Ishikawa (cell line): ENCODE results near the gene ARHGEF17.

Experiments
- CEBPB ChIP-seq: IDR thresholded peaks from 2 replicates; pipeline ENCODE4 v1.6.1; 2012
- CREB1 ChIP-seq: IDR thresholded peaks from 2 replicates; pipeline ENCODE4 v1.6.1; 2012; ENCODE audit warnings: low read depth
- EGR1 ChIP-seq: IDR thresholded peaks from 2 replicates; pipeline ENCODE4 v1.6.1; 2012
- EP300 ChIP-seq: IDR thresholded peaks from 2 replicates; pipeline ENCODE4 v1.6.1; 2012; ENCODE audit warnings: borderline replicate concordance
- FOXM1 ChIP-seq: IDR thresholded peaks from 2 replicates; pipeline ENCODE4 v1.6.1; 2012; ENCODE audit warnings: low read depth, borderline replicate concordance
- NFIC ChIP-seq: IDR thresholded peaks from 2 replicates; pipeline ENCODE4 v1.6.1; 2012
- RAD21 ChIP-seq: IDR thresholded peaks from 2 replicates; pipeline ENCODE4 v1.6.1; 2012; ENCODE audit warnings: low read depth
- TAF1 ChIP-seq: IDR thresholded peaks from 2 replicates; pipeline ENCODE4 v1.6.1; 2012; ENCODE audit warnings: low read depth, mild to moderate bottlenecking
- TCF12 ChIP-seq: IDR thresholded peaks from 2 replicates; pipeline ENCODE4 v1.6.1; 2012; ENCODE audit warnings: low read depth
- TEAD4 ChIP-seq: IDR thresholded peaks from 2 replicates; pipeline ENCODE4 v1.6.1; 2012
- YY1 ChIP-seq: IDR thresholded peaks from 2 replicates; pipeline ENCODE4 v1.6.1; 2012; ENCODE audit warnings: low read depth
- ZBTB7A ChIP-seq: IDR thresholded peaks from 2 replicates; pipeline ENCODE4 v1.6.1; 2012; ENCODE audit warnings: low read depth
- TF ChIP-seq, protein P1 (sequence below): IDR thresholded peaks from 2 replicates; pipeline ENCODE4 v1.6.1; 2012
- TF ChIP-seq, protein P2 (sequence below): IDR thresholded peaks from 2 replicates; pipeline ENCODE4 v1.6.1; 2012; ENCODE audit warnings: low read depth, mild to moderate bottlenecking
- TF ChIP-seq, protein P3 (sequence below): IDR thresholded peaks from 2 replicates; pipeline ENCODE4 v1.6.1; 2012

ARHGEF17 gene

DNA sequence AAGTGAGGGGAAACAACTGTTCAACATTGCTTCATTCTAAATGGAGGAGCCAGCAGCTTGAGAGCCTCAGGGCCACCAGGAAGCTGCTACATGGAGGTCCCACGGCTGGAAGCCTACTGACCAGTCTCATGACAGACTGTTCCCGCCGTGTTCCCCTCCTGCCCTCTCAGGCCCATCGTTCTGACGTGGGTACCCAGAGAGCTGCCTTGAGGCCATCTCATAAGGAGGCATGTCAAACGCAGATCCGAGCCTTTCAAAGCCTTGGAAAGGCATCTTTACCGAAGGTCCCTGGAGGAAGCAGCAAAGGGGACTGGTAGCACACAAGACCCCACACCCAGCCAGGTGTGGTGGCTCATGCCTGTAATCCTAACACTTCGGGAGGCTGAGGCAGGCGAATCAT, 8.3 kb upstream of the ARHGEF17 start:
- TF ChIP-seq YY1: no peak
- no peak for TF ChIP-seq RAD21
- TF ChIP-seq, protein P1, sequence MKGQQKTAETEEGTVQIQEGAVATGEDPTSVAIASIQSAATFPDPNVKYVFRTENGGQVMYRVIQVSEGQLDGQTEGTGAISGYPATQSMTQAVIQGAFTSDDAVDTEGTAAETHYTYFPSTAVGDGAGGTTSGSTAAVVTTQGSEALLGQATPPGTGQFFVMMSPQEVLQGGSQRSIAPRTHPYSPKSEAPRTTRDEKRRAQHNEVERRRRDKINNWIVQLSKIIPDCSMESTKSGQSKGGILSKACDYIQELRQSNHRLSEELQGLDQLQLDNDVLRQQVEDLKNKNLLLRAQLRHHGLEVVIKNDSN: no peak
- TF ChIP-seq, protein P2, sequence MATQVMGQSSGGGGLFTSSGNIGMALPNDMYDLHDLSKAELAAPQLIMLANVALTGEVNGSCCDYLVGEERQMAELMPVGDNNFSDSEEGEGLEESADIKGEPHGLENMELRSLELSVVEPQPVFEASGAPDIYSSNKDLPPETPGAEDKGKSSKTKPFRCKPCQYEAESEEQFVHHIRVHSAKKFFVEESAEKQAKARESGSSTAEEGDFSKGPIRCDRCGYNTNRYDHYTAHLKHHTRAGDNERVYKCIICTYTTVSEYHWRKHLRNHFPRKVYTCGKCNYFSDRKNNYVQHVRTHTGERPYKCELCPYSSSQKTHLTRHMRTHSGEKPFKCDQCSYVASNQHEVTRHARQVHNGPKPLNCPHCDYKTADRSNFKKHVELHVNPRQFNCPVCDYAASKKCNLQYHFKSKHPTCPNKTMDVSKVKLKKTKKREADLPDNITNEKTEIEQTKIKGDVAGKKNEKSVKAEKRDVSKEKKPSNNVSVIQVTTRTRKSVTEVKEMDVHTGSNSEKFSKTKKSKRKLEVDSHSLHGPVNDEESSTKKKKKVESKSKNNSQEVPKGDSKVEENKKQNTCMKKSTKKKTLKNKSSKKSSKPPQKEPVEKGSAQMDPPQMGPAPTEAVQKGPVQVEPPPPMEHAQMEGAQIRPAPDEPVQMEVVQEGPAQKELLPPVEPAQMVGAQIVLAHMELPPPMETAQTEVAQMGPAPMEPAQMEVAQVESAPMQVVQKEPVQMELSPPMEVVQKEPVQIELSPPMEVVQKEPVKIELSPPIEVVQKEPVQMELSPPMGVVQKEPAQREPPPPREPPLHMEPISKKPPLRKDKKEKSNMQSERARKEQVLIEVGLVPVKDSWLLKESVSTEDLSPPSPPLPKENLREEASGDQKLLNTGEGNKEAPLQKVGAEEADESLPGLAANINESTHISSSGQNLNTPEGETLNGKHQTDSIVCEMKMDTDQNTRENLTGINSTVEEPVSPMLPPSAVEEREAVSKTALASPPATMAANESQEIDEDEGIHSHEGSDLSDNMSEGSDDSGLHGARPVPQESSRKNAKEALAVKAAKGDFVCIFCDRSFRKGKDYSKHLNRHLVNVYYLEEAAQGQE: no peak
- no peak for TF ChIP-seq CREB1
- no peak for TF ChIP-seq NFIC
- TF ChIP-seq TAF1: no peak
- no peak for TF ChIP-seq ZBTB7A

DNA sequence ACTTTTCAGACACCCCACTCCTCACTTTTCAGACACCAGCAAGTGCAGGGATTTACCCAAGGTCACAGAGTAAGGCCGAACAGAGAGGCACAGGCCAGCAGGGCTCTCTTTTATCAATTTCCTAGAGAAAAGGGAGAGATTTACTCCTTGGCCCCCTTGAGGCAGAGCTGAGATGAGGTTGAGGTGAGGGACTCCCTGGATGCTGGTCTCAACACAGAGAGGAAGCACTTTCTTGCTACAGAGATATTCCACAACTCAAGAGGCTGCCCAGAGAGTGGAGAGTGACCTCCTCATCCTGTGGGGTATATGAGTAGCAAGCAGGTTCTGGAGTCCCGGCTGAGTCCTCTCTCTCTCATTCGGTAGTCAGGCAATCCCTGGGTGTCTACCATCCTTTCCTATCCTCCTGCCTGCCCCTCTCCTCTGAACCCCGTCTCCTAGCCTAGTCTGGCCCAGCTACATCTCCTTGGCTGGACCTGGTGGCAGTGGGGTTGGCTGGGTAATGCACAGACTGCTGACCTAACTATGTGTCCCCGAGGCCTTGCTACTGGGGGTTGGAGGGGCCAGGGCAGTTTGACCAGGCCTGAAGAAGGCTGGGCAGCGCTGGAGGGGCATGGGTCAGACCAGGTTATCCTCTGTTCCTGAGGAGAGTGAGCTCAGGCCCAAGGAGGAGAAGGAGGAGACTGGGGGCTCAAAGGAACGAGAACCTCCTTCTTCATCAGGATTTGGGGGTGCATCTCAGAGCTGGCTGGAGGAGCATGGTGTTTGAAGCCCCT, 1.8 kb upstream of the ARHGEF17 start:
- TF ChIP-seq FOXM1 (no peak), EP300 (no peak), ZBTB7A (no peak), CREB1 (no peak), TCF12 (no peak), TAF1 (no peak), EGR1 (no peak), CEBPB (no peak), NFIC (no peak), YY1 (no peak)
- TF ChIP-seq, protein P2: no peak
- TF ChIP-seq, protein P3, sequence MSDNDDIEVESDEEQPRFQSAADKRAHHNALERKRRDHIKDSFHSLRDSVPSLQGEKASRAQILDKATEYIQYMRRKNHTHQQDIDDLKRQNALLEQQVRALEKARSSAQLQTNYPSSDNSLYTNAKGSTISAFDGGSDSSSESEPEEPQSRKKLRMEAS: no peak

DNA sequence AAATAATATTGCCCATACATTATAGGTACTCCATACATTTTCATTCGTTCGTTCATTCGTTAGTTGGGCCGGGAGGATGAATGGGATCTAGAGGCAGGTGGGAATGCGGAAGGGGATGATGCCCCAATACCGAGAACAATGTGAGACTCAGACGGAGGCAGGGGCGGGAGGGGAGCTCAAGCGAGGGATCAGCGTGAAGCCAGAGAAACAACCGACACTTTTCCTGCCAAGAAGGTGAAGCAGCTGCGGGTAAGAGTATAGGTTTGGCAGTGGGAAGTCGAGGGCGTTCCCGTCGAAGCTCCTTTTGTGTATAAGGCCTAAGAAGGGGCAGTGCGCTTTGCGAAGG, 1.1 kb upstream of the ARHGEF17 start:
- no peak for TF ChIP-seq ZBTB7A
- TF ChIP-seq NFIC: peak; percentile 40; the same call in 1 of the 2 replicates
- 0 out of 2 replicates have a peak, but pooled peaks have one; percentile 61 for TF ChIP-seq TEAD4

DNA sequence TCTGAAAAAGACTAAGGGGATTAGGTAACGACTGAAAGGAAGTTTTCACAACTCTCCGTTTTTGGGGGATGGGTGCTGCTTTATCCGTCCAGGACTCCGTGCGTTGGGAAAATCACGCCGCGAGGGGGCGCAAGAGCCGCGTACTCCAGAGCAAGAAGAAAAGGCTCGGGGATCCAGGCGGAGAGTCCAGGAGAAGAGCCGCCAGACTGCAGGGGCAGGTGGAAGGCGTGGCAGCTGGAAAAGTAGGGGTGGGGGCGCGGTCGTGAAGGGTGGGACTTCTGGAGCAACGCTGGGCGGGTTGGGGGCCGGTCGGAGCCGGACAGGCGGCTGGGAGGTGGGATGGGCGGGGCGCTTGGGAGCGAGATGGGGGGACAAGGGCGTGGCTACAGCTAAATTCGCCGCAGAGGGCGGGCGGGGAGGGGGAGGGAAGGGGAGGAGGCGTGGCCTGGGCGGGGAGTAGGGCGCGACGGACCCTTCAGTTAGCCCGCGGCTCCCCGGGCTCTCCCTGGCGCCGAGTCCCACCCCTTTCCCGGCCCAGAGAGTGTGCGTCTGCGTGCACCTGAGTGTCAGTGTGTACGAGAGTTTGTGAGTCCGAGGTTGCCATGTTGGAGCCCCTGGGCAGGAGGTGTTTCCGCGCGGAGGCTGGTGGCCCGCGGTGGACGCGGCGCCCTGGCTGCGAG, 613 bp upstream of the ARHGEF17 start:
- TF ChIP-seq, protein P1: no peak; the same call in 1 of the 2 replicates
- TF ChIP-seq TCF12 (peak; percentile 45; the same call in 1 of the 2 replicates), ZBTB7A (peak; percentile 14; the same call in 1 of the 2 replicates), EP300 (0 out of 2 replicates have a peak, but pooled peaks have one; percentile 10), TAF1 (peak; percentile 73), TEAD4 (peak; percentile 13; the same call in 1 of the 2 replicates), RAD21 (peak; percentile 97), NFIC (no peak), CEBPB (peak; percentile 66; the same call in 1 of the 2 replicates), EGR1 (no peak), YY1 (peak; percentile 75)
- TF ChIP-seq, protein P3: peak; percentile 79

DNA sequence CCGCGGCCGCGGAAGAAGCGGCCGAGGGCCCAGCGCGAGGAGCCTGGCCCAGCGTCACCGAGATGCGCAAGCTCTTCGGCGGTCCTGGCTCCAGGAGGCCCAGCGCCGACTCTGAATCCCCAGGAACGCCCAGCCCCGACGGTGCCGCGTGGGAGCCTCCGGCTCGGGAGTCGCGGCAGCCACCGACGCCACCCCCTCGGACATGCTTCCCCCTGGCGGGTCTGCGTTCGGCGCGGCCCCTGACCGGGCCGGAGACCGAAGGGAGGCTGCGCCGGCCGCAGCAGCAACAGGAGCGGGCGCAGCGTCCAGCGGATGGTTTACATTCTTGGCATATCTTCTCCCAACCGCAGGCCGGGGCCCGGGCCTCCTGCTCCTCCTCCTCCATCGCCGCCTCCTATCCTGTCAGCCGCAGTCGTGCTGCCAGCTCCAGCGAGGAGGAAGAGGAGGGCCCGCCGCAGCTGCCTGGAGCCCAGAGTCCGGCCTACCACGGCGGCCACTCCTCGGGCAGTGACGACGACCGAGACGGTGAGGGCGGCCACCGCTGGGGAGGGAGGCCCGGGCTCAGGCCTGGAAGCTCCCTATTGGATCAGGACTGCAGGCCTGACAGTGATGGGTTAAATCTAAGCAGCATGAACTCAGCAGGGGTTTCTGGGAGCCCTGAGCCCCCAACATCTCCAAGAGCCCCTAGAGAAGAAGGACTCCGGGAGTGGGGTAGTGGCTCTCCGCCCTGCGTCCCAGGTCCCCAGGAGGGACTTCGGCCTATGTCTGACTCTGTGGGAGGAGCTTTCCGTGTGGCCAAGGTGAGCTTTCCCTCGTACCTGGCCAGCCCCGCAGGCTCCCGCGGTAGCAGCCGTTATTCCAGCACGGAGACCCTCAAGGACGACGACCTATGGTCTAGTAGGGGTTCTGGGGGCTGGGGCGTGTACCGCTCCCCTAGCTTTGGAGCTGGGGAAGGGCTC, 1.2 kb downstream of the ARHGEF17 start:
- TF ChIP-seq YY1 (no peak), FOXM1 (no peak), EP300 (peak; percentile 48), CREB1 (no peak), NFIC (peak; percentile 67), ZBTB7A (no peak), TEAD4 (peak; percentile 99), CEBPB (no peak), TAF1 (peak; percentile 60), EGR1 (0 out of 2 replicates have a peak, but pooled peaks have one; percentile 16), RAD21 (no peak), TCF12 (peak; percentile 54; the same call in 1 of the 2 replicates)
- TF ChIP-seq, protein P1: no peak
- TF ChIP-seq, protein P3: peak; percentile 45
- TF ChIP-seq, protein P2: no peak
